GM10847 (cell line): Measurements from ENCODE around the gene CHIT1.

Source experiments
- POLR2A ChIP-seq: IDR thresholded peaks from 2 replicates; pipeline ENCODE4 v1.6.1; 2011; ENCODE audit not compliant: insufficient read length; ENCODE audit errors: extremely low read depth

CHIT1 gene

GRCh38 chr1:203186446-203187303, 42.8 kb downstream of the CHIT1 start, which contains the start of gene CHI3L1:
Gene CHI3L1 (minus strand): TSS chr1:203186704. CDS start chr1:203186623, 81 bp downstream.
- no peak for TF ChIP-seq POLR2A

- TF ChIP-seq POLR2A, result no peak
These were observed 43.4 kb downstream of the CHIT1 start for GRCh38 chr1:203186091-203186445.

GRCh38 chr1:203185585-203185984, 43.9 kb downstream of the CHIT1 start:
- TF ChIP-seq POLR2A, result no peak

- TF ChIP-seq POLR2A, result no peak
These were observed 44.4 kb downstream of the CHIT1 start for GRCh38 chr1:203185061-203185461.

GRCh38 chr1:203184467-203184866, 45.0 kb downstream of the CHIT1 start:
- TF ChIP-seq POLR2A, result no peak

GRCh38 chr1:203183828-203184227, 45.6 kb downstream of the CHIT1 start:
- no peak for TF ChIP-seq POLR2A

GRCh38 chr1:203182387-203182953, 47.0 kb downstream of the CHIT1 start:
- TF ChIP-seq POLR2A, result no peak

GRCh38 chr1:203181586-203182386, 47.7 kb downstream of the CHIT1 start:
- no peak for TF ChIP-seq POLR2A

GRCh38 chr1:203180611-203181330, 48.7 kb downstream of the CHIT1 start:
- no peak for TF ChIP-seq POLR2A

- no peak for TF ChIP-seq POLR2A
These were observed 49.8 kb downstream of the CHIT1 start for GRCh38 chr1:203179667-203180005.

- TF ChIP-seq POLR2A, result no peak
These were observed 50.4 kb downstream of the CHIT1 start for GRCh38 chr1:203178821-203179666.

- TF ChIP-seq POLR2A, result no peak
These were observed 51.4 kb downstream of the CHIT1 start for GRCh38 chr1:203178083-203178482.

- no peak for TF ChIP-seq POLR2A
These were observed 51.9 kb downstream of the CHIT1 start for GRCh38 chr1:203177470-203178039.

- TF ChIP-seq POLR2A, result no peak
These were observed 52.5 kb downstream of the CHIT1 start for GRCh38 chr1:203177036-203177405.

GRCh38 chr1:203176273-203177035, 53.0 kb downstream of the CHIT1 start:
- no peak for TF ChIP-seq POLR2A
